LNCAP (cell line): ENCODE data around the gene ARF1.

Experiments
- CTCF ChIP-seq: fragments of 450-650 bp; IDR thresholded peaks from 2 replicates; pipeline ENCODE4 v1.5.1; 2017; ENCODE audit warnings: mild to moderate bottlenecking

ARF1 gene

GRCh38 chr1:228142155-228142691 lies 59.7 kb downstream of the ARF1 start:
- no peak for TF ChIP-seq CTCF

GRCh38 chr1:228142701-228143136 lies 60.2 kb downstream of the ARF1 start:
- no peak for TF ChIP-seq CTCF

- TF ChIP-seq CTCF: no peak
Measured at GRCh38 chr1:228143480-228144192, 61.1 kb downstream of the ARF1 start.

GRCh38 chr1:228144193-228144992 lies 61.9 kb downstream of the ARF1 start:
- TF ChIP-seq CTCF: no peak

- TF ChIP-seq CTCF: no peak
Measured at GRCh38 chr1:228144993-228145343, 62.5 kb downstream of the ARF1 start.

GRCh38 chr1:228145463-228146416 lies 63.2 kb downstream of the ARF1 start:
- no peak for TF ChIP-seq CTCF
